Breast epithelium (tissue), 4 donors: ENCODE data around the gene CLDN4. TPM values are rescaled to one million over a fixed set of nuclear protein-coding genes. Genes with fewer than 3 reads are reported as not detected.
A peak's percentile ranks its signal among the peaks of the same experiment; 100 is the strongest.

Experiments
- DNase-seq, 2 donors: peaks; one replicate each; pipeline ENCODE4 v3.0.0-alpha.2; 2019; ENCODE audit warnings: low spot score in 2 of 2
- H3K27ac ChIP-seq, 2 donors: fragments of 200-600 bp; sonication (generic) in 1 of 2; one replicate each; pipeline ENCODE4 v1.5.1; 2016 to 2019; ENCODE audit warnings: mild to moderate bottlenecking in 1 of 2
- H3K27me3 ChIP-seq, 2 donors: fragments of 200-600 bp; sonication (generic) in 1 of 2; one replicate each; pipeline versions ENCODE4 v1.5.1 to v1.6.0; 2017 to 2019; ENCODE audit warnings: control low read depth in 1 of 2, mild to moderate bottlenecking in 1 of 2
- H3K36me3 ChIP-seq: fragments of 200-600 bp; one replicate; pipeline ENCODE4 v1.5.1; 2019
- H3K4me1 ChIP-seq, 2 donors: fragments of 200-600 bp; sonication (generic); one replicate each; pipeline ENCODE4 v1.5.1; 2016 to 2019; ENCODE audit warnings: control low read depth in 1 of 2
- H3K4me3 ChIP-seq, 3 donors: fragments of 200-600 bp; sonication (generic); 1 replicate in 2 of 3; 2 replicates in 1 of 3; pipeline ENCODE4 v1.5.1; 2016 to 2019; ENCODE audit warnings: mild to moderate bottlenecking in 3 of 3, moderate library complexity in 2 of 3
- H3K9me3 ChIP-seq, 2 donors: fragments of 200-600 bp; sonication (generic) in 1 of 2; one replicate each; pipeline ENCODE4 v1.5.1; 2016 to 2019; ENCODE audit warnings: control low read depth in 1 of 2
- POLR2A ChIP-seq: fragments of 450-650 bp; IDR thresholded peaks from one replicate; pipeline ENCODE4 v1.6.1; 2016; ENCODE audit warnings: antibody characterized with exemption, mild to moderate bottlenecking, moderate library complexity
- POLR2AphosphoS5 ChIP-seq, 3 donors: sonication (generic); formaldehyde crosslinking; IDR thresholded peaks; one replicate each; pipeline ENCODE4 v1.6.1; 2017; ENCODE audit warnings: antibody characterized with exemption in 3 of 3
- intact Hi-C: fragments of 100-400 bp; cut with DNase I; formaldehyde crosslinking; loops from one replicate; pipeline ENCODE4 v1.15.1; 2023; ENCODE audit warnings: low total_unique reads
- total RNA-seq, 3 donors: library from RNA; depleted of rRNA; stranded (reverse); fragments of >200 nt; gene quantifications; one replicate each; pipeline ENCODE4 v1.1.0, GENCODE V29; 2016
- TF ChIP-seq, protein P1 (sequence below), 3 donors: fragments of 450-650 bp; IDR thresholded peaks; one replicate each; pipeline ENCODE4 v1.5.1; 2016 to 2017; ENCODE audit warnings: antibody characterized with exemption in 3 of 3, mild to moderate bottlenecking in 3 of 3, moderate library complexity in 3 of 3

CLDN4 gene
- total RNA-seq, 3 donors from 2014 or later = 3.8 to 379 (median 143) TPM

DNA sequence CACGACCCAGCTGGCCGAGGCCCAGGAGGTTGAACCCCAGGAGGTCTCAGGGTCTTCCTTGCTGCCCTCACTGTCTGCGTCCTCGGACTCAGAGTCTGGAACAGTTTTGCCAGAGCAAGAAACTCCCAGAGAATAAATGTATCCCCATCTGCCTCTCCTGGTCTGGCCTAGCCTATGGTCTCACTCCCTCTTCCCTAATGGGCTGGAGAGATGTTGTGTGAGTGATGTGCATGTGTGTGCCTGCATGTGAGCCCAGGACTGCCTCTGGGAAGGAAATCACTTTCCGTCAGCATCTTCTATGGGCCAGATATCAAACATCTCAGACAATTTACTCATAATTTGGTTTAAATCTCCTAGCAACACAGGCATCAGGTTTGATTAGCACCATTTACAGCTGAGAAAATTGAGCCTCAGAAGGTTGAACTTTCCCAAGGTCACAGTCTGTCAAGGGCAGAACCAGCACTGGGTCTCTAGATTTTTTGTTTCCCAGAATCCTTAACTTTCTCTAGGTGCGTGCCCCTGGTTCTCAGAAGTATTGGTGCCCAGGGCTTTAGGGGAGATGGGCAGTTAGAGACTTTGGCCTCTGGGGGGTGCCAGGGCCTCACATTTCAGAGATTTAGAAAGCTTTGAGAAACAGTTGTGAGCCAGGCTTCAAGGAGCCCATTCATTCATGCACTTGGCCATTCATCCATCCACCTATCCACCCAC lies 35.1 kb downstream of the CLDN4 start:
- H3K9me3 ChIP-seq = no peaks in the 10 kb centered on the region

GRCh38 chr7:73866446-73866767 lies 35.6 kb downstream of the CLDN4 start:
- no peak for TF ChIP-seq POLR2AphosphoS5 (IDR thresholded peaks at IDR 0.05)
- TF ChIP-seq, protein P1, sequence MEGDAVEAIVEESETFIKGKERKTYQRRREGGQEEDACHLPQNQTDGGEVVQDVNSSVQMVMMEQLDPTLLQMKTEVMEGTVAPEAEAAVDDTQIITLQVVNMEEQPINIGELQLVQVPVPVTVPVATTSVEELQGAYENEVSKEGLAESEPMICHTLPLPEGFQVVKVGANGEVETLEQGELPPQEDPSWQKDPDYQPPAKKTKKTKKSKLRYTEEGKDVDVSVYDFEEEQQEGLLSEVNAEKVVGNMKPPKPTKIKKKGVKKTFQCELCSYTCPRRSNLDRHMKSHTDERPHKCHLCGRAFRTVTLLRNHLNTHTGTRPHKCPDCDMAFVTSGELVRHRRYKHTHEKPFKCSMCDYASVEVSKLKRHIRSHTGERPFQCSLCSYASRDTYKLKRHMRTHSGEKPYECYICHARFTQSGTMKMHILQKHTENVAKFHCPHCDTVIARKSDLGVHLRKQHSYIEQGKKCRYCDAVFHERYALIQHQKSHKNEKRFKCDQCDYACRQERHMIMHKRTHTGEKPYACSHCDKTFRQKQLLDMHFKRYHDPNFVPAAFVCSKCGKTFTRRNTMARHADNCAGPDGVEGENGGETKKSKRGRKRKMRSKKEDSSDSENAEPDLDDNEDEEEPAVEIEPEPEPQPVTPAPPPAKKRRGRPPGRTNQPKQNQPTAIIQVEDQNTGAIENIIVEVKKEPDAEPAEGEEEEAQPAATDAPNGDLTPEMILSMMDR (IDR thresholded peaks at IDR 0.05) = no peak
- TF ChIP-seq POLR2A = no peak
- H3K4me1 ChIP-seq = no peaks in the 10 kb centered on the region
- no peak for DNase-seq
- no peaks in the 10 kb centered on the region for H3K9me3 ChIP-seq
- H3K4me3 ChIP-seq = no peak overlapping the region
- H3K27ac ChIP-seq = no peak overlapping the region
- no peaks in the 10 kb centered on the region for H3K27me3 ChIP-seq
- no peaks in the 10 kb centered on the region for H3K36me3 ChIP-seq
- intact Hi-C loops = no loop called here

More for the DNA sequence above, 35.1 kb downstream of the CLDN4 start:
- Histone ChIP-seq H3K36me3 (no peaks in the 10 kb centered on the region), H3K4me1 (no peaks in the 10 kb centered on the region), H3K27me3 (no peaks in the 10 kb centered on the region), H3K4me3 (no peak overlapping the region), H3K27ac (no peak overlapping the region)
- TF ChIP-seq POLR2A (no peak), POLR2AphosphoS5 (IDR thresholded peaks at IDR 0.05) (no peak)
- TF ChIP-seq, protein P1 (IDR thresholded peaks at IDR 0.05) = peak; percentile 20 to 71 (median 43)
- DNase-seq = no peak
- intact Hi-C loops = no loop called here

- Histone ChIP-seq H3K36me3 (no peaks in the 10 kb centered on the region), H3K4me3 (no peak overlapping the region), H3K4me1 (no peaks in the 10 kb centered on the region), H3K27ac (peak overlapping the region in 1 of 2 donors; percentile 2), H3K27me3 (no peaks in the 10 kb centered on the region), H3K9me3 (no peaks in the 10 kb centered on the region)
- DNase-seq = no peak
- intact Hi-C loops = no loop called here
- no peak for TF ChIP-seq POLR2A
- TF ChIP-seq, protein P1 (IDR thresholded peaks at IDR 0.05) = no peak
- no peak for TF ChIP-seq POLR2AphosphoS5 (IDR thresholded peaks at IDR 0.05)
These were observed 38.4 kb downstream of the CLDN4 start for GRCh38 chr7:73869011-73869798.

DNA sequence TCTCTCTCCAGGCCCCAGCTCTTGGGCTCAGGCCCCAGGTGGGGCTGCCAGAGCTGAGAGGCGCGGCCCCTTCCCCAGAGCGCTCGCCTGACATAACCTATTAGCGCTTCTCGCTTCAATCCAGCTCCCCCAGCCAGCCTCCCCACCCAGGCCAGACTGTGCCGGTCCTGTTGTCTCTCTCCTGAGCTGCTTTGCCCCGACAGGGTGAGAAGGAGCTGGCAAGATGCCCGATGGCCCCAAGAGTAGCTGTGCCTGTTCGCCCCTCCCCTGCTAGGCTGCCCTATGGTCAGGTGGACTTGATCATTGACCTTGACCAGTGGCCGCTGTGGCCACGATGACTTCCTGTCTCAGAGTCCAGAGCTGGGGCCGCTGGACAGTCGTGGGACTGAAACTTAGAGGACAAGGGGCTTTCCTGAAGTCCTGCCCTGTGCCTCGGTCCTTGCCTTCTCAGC lies 39.3 kb downstream of the CLDN4 start:
- Histone ChIP-seq H3K4me3 (no peak overlapping the region), H3K27ac (peak overlapping the region in 1 of 2 donors; percentile 2), H3K9me3 (no peaks in the 10 kb centered on the region), H3K4me1 (no peaks in the 10 kb centered on the region), H3K27me3 (no peaks in the 10 kb centered on the region), H3K36me3 (no peaks in the 10 kb centered on the region)
- no peak for DNase-seq
- TF ChIP-seq, protein P1 (IDR thresholded peaks at IDR 0.05) = no peak
- no peak for TF ChIP-seq POLR2AphosphoS5 (IDR thresholded peaks at IDR 0.05)
- no peak for TF ChIP-seq POLR2A
- intact Hi-C loops = no loop called here
